T-helper 2 cell treated with Interferon-gamma antibody and Interleukin-4, amounts not matched to agents 5 μg/mL and 100 μg/mL, for 36 hours (primary cell): ENCODE results near the gene THAP4.
"Not testable (repeated sequence)": the region's sequence is repeated elsewhere in the genome, so short reads cannot be mapped to it uniquely, and the experiment has no call there.

Experiments used
- DNase-seq: peaks from one replicate; pipeline ENCODE4 v3.0.0; 2021; ENCODE audit warnings: low spot score
- H3K27ac Mint-ChIP-seq: one replicate; pipeline ENCODE4 v1.8.0; 2021; ENCODE audit warnings: mild to moderate bottlenecking, mixed read lengths
- H3K27me3 Mint-ChIP-seq: one replicate; pipeline ENCODE4 v1.8.0; 2021; ENCODE audit warnings: low read depth, mixed read lengths
- H3K36me3 Mint-ChIP-seq: one replicate; pipeline ENCODE4 v1.8.0; 2021; ENCODE audit warnings: low read depth, mixed read lengths
- H3K4me1 Mint-ChIP-seq: one replicate; pipeline ENCODE4 v1.8.0; 2021; ENCODE audit warnings: low read depth, mixed read lengths
- H3K4me3 Mint-ChIP-seq: one replicate; pipeline ENCODE4 v1.8.0; 2022; ENCODE audit warnings: mild to moderate bottlenecking, moderate library complexity, mixed read lengths
- H3K9me3 Mint-ChIP-seq: one replicate; pipeline ENCODE4 v1.8.0; 2021; ENCODE audit warnings: mixed read lengths

The THAP4 gene

GRCh38 chr2:241568726-241569125 is 68.2 kb downstream of the THAP4 start:
- Mint-ChIP-seq H3K36me3 (no peaks in the 10 kb centered on the region), H3K4me1 (no peaks in the 10 kb centered on the region), H3K9me3 (no peaks in the 10 kb centered on the region), H3K4me3 (no peak overlapping the region), H3K27ac (no peak overlapping the region), H3K27me3 (no peaks in the 10 kb centered on the region)
- no peak for DNase-seq

DNA sequence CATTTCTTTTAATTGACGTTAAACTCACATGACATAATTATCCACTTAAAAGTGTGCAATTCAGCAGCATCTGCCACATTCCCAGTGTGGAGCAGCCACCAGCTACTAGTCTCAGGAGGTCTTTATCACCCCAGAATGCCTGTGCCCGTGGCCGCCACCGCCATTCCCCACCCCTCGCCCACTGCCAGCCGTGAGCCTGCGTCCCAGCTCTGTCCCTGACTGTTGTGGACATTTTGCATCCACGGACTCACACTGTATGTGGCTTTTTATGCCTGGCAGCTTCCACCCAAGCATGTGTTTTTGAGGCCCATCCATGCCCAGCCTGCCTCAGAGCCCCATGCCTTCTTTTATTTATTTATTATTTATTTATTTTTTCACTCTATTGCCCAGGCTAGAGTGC is 69.2 kb downstream of the THAP4 start:
- Mint-ChIP-seq H3K4me1 (no peaks in the 10 kb centered on the region), H3K27ac (no peak overlapping the region), H3K27me3 (no peaks in the 10 kb centered on the region), H3K36me3 (no peaks in the 10 kb centered on the region), H3K9me3 (no peaks in the 10 kb centered on the region), H3K4me3 (no peak overlapping the region)
- no peak for DNase-seq

DNA sequence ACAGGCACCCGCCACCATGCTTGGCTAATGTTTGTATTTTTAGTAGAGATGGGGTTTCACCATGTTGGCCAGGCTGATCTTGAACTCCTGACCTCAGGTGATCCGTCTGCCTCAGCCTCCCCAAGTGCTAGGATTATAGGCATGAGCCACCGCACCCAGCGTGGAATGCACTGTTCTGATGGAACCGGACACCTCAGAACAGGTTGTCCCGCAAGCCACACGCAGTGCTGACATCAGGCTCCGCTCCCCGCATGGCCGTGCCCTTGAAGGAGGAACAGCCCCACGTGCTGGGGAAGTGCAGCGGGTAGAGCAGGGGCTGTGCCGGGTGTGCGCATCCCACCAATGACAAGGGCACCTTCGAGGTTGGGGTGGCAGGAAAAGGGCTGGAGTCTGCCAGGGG is 69.7 kb downstream of the THAP4 start:
- not testable (repeated sequence) for H3K4me3 Mint-ChIP-seq, DNase-seq, H3K9me3 Mint-ChIP-seq, H3K27me3 Mint-ChIP-seq, H3K36me3 Mint-ChIP-seq, H3K27ac Mint-ChIP-seq, H3K4me1 Mint-ChIP-seq

DNA sequence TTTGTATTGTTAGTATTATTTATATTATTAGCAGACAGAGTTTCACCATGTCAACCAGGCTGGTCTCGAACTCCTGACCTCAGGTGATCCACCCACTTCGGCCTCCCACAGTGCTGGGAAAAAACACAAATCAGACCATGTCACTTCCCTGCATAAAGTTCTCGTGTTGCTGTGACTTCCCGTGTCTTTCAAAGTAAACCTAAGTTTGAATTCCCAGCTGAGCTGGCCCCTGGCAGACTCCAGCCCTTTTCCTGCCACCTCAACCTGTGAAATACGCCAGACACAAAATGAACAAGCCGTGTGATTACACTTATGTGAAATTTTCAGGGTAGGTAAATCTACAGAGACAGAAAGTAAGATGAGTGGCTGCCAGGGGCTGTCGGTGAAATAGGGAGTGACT is 70.5 kb downstream of the THAP4 start:
- Mint-ChIP-seq H3K27me3 (peaks cover 2% of the 10 kb centered on the region), H3K4me3 (no peak overlapping the region), H3K36me3 (no peaks in the 10 kb centered on the region), H3K4me1 (no peaks in the 10 kb centered on the region), H3K27ac (no peak overlapping the region), H3K9me3 (no peaks in the 10 kb centered on the region)
- no peak for DNase-seq

DNA sequence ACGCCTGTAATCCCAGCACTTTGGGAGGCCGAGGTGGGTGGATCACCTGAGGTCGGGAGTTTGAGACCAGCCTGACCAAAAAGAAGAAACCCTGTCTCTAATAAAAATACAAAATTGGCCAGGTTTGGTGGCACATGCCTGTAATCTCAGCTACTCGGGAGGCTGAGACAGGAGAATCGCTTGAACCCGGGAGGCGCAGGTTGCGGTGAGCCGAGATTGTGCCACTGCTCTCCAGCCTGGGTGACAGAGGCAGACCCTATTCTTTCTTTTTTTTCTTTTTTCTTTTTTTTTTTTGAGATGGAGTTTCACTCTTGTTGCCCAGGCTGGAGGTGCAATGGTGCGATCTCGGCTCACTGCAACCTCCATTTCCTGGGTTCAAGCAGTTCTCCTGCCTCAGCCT is 70.9 kb downstream of the THAP4 start:
- not testable (repeated sequence) for DNase-seq, H3K4me3 Mint-ChIP-seq, H3K4me1 Mint-ChIP-seq, H3K36me3 Mint-ChIP-seq, H3K27ac Mint-ChIP-seq, H3K9me3 Mint-ChIP-seq, H3K27me3 Mint-ChIP-seq

- peaks cover 2% of the 10 kb centered on the region for H3K27me3 Mint-ChIP-seq
- no peaks in the 10 kb centered on the region for H3K4me1 Mint-ChIP-seq
- H3K27ac Mint-ChIP-seq, result no peak overlapping the region
- no peaks in the 10 kb centered on the region for H3K36me3 Mint-ChIP-seq
- DNase-seq, result no peak
- no peak overlapping the region for H3K4me3 Mint-ChIP-seq
- no peaks in the 10 kb centered on the region for H3K9me3 Mint-ChIP-seq
Measured at GRCh38 chr2:241565411-241565810, 71.5 kb downstream of the THAP4 start.

DNA sequence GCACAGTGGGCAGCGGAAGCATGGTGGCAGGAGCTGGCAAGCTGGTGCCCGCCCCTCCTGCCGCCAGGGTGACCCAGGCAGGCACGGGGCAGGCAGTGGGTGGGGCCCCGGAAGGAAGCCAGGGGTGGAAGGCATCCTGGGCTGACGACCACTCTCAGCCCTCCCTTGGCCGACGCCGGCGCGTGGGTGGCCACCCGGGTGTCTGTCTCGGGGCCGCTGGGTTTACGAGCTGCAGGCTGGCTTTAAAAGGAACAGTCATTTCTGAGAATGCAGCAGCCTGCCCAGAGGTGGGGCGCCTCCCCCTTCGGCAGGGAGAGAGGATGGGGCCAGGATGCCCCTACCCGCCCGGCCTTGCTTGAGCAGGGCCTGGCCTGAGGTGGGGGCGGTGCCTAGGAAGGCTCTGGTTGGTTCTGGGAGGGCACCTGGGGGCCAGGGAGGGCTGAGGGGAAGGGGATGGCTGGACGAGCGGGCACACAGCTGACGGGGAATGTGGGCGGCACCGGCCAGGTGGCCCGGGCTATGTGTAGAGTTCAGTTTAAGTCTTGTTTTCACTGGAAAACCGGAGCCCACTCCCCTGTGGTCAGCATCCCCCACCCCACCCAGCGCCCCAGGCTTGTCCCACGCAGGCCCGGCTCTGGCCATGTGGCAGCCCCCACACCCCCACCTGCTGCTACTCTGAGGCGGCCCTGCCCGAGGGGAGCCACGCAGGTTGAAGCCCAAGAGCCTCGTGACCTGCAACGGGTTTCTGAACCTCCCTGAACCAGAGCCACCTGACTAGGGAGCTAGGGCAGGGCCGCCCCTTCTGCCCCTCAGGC is 72.2 kb downstream of the THAP4 start:
- Mint-ChIP-seq H3K4me3 (no peak overlapping the region), H3K9me3 (no peaks in the 10 kb centered on the region), H3K27me3 (peaks cover 8% of the 10 kb centered on the region), H3K36me3 (no peaks in the 10 kb centered on the region), H3K27ac (no peak overlapping the region), H3K4me1 (no peaks in the 10 kb centered on the region)
- DNase-seq, result no peak

GRCh38 chr2:241563981-241564595 is 72.9 kb downstream of the THAP4 start:
- Mint-ChIP-seq H3K36me3 (no peaks in the 10 kb centered on the region), H3K27ac (no peak overlapping the region), H3K27me3 (peaks cover 10% of the 10 kb centered on the region), H3K4me1 (no peaks in the 10 kb centered on the region), H3K9me3 (no peaks in the 10 kb centered on the region), H3K4me3 (no peak overlapping the region)
- no peak for DNase-seq

DNA sequence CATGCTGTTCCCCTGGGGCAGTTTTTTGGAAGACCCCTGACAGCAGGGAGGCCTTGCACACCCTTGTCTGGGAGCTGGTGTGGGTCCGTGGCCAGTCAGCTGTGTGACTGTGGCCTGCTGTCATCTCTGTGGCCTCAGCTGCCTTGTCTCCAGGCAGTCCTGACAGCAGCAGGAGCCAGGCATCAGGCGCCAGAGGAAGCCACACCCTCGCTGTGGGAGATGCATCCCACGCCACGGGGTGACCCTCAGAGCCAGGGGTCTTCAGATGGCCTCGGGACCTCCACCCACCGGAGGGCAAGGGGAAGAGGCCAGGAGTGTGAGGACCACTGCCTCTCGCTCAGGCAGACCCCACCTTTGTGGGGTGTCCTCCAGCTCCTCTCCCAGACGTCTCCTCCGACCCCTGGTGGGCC is 73.4 kb downstream of the THAP4 start:
- Mint-ChIP-seq H3K36me3 (no peaks in the 10 kb centered on the region), H3K9me3 (no peaks in the 10 kb centered on the region), H3K27ac (no peak overlapping the region), H3K27me3 (peaks cover 10% of the 10 kb centered on the region), H3K4me3 (no peak overlapping the region), H3K4me1 (no peaks in the 10 kb centered on the region)
- no peak for DNase-seq

DNA sequence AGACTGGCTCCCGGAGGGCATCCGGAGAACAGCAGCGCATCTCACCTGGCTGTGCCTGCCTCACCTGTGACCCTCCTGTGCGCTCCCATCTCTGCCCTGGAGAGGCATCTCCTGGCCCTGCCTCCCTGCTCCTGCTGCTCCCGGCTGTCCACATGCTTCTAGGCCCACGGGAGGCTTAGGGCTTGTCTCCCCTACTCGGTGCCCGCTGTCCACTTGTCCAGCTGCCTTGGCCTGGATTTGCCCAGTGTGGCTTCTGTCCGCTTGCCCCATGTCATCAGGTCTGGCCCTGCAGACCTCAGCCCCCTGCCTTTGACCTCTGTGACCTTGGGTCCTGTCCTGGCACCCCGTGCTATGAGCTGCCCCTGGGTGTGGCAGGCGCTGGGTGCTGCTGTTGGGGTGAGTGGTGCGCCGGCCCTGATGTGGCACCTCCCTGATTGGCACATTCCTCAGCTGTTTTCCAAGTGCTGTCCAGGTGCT is 73.9 kb downstream of the THAP4 start:
- H3K9me3 Mint-ChIP-seq, result no peaks in the 10 kb centered on the region
- peaks cover 14% of the 10 kb centered on the region for H3K27me3 Mint-ChIP-seq
- peaks cover 2% of the 10 kb centered on the region for H3K4me1 Mint-ChIP-seq
- no peak overlapping the region for H3K27ac Mint-ChIP-seq
- no peak for DNase-seq
- peaks cover 2% of the 10 kb centered on the region for H3K36me3 Mint-ChIP-seq
- no peak overlapping the region for H3K4me3 Mint-ChIP-seq

DNA sequence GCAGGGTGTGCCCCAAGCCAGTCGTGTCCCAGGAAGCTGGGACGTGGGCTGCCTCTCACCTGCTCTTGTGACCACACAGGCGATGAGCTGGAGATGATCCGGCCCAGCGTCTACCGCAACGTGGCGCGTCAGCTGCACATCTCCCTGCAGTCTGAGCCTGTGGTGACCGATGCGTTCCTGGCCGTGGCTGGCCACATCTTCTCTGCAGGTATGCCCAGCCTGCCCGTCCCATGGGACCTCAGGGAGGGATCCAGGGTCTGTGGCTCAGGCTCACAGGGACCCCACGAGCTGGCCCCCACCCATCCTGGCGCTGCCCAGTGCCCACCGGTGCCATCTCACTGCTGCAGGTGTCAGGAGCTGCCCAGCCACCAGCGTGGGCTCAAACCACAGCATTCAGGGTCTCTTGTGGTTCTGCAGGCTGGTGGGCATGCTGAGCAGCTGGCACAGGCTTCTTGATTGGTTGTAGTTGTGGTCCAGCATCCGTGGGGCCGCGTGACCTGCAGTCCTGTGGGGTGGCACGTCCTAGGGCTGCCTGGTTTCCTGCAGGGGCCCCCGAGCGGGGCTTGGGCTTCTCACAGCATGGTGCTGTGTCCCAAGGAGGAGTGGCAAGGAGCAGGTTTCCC is 74.6 kb downstream of the THAP4 start:
- Mint-ChIP-seq H3K36me3 (peaks cover 3% of the 10 kb centered on the region), H3K9me3 (no peaks in the 10 kb centered on the region), H3K4me3 (no peak overlapping the region), H3K4me1 (peaks cover 4% of the 10 kb centered on the region), H3K27me3 (peaks cover 21% of the 10 kb centered on the region), H3K27ac (no peak overlapping the region)
- no peak for DNase-seq

DNA sequence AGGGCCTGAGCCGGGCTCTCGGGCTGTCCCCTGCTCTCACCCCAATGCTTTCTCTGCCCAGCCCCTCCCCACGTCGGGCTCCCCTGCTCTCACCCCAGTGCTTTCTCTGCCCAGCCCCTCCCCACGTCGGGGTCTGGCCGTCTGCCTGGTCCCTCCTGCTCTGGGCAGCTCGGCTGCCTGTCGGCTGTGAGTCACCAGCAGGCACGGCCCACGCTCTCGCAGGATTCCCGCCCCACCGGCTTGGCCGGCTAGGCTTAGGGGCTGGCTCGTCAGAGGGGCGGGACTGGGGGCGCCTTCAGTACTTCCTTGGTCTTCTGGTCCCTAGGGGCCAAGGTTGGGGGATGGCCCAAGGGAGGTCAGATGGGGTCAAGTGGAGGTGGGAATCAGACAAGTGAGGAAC is 75.1 kb downstream of the THAP4 start:
- Mint-ChIP-seq H3K9me3 (no peaks in the 10 kb centered on the region), H3K4me1 (peaks cover 4% of the 10 kb centered on the region), H3K27ac (no peak overlapping the region), H3K36me3 (peaks cover 3% of the 10 kb centered on the region), H3K4me3 (no peak overlapping the region), H3K27me3 (peaks cover 26% of the 10 kb centered on the region)
- DNase-seq, result no peak

DNA sequence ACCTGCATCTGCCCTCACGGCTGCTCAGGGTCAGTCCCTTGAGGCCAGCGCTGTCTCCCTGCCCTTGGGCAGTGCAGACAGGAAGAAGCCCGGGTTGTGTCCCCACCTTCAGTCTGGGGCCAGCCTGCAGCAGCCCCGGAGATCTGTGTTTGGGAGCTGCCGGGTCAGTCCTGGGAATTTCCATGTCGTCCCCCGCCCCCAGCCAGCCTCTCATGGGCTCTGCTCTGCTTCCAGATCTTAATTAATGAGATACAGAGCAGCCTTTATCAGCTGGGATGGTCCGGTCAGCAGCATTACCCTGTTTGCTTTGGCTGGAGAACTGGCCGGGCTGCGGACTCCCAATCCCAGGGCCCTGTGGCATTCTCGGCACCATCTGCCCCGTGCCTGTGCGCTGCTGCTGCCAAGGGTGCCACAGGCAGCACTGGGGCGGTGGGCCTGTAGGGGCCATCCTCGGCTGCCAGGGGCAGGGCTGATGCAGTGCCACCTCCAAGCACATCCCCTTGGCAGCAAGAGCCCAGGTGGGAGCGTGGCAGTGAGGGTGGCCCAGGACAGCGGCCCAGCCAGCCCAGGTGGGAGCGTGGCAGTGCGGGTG is 76.0 kb downstream of the THAP4 start:
- H3K9me3 Mint-ChIP-seq, result no peaks in the 10 kb centered on the region
- H3K27ac Mint-ChIP-seq, result no peak overlapping the region
- no peak for DNase-seq
- H3K27me3 Mint-ChIP-seq, result peaks cover 32% of the 10 kb centered on the region
- H3K36me3 Mint-ChIP-seq, result peaks cover 3% of the 10 kb centered on the region
- H3K4me1 Mint-ChIP-seq, result peaks cover 4% of the 10 kb centered on the region
- no peak overlapping the region for H3K4me3 Mint-ChIP-seq
